GM18508 (cell line): ENCODE results near the gene ATL1.

Experiments used
- ATAC-seq: cut with Tn5 transposase; IDR thresholded peaks from one replicate; pipeline ENCODE4 v1.9.1; 2021; ENCODE audit warnings: moderate number of reproducible peaks; ENCODE audit not compliant: insufficient read depth, unreplicated experiment

The ATL1 gene

GRCh38 chr14:50677527-50678063 lies 117.7 kb downstream of the ATL1 start:
- no peak for ATAC-seq

GRCh38 chr14:50678163-50678562 lies 118.2 kb downstream of the ATL1 start:
- ATAC-seq = no peak

GRCh38 chr14:50679674-50680073 lies 119.7 kb downstream of the ATL1 start:
- no peak for ATAC-seq
